HG03558 (cell line): Measurements from ENCODE around the gene CLEC18A.

Experiments used
- ATAC-seq: cut with Tn5 transposase; IDR thresholded peaks from one replicate; pipeline ENCODE4 v1.9.1; 2021; ENCODE audit warnings: moderate number of reproducible peaks; ENCODE audit not compliant: unreplicated experiment; ENCODE audit errors: extremely low read depth

The CLEC18A gene

DNA sequence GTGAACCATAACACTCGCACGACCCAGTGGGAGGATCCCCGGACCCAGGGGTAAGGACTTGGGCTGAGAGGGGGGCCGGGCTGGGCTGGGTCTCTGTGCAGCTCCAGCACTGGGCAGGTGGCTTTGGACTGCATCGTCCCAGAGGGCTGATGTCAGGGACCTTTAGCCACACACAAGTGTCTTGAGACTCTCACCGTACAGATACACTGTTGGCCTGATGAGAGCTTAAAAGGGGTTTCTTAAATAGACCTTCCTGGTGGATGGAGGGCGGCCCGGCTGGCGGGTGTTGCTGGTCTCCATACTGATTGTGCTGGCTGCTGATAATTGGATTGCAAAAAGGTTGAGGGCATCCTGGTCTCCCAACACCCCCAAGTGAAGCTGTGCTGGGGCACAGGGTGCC is 21.7 kb upstream of the CLEC18A start:
- ATAC-seq: no peak

DNA sequence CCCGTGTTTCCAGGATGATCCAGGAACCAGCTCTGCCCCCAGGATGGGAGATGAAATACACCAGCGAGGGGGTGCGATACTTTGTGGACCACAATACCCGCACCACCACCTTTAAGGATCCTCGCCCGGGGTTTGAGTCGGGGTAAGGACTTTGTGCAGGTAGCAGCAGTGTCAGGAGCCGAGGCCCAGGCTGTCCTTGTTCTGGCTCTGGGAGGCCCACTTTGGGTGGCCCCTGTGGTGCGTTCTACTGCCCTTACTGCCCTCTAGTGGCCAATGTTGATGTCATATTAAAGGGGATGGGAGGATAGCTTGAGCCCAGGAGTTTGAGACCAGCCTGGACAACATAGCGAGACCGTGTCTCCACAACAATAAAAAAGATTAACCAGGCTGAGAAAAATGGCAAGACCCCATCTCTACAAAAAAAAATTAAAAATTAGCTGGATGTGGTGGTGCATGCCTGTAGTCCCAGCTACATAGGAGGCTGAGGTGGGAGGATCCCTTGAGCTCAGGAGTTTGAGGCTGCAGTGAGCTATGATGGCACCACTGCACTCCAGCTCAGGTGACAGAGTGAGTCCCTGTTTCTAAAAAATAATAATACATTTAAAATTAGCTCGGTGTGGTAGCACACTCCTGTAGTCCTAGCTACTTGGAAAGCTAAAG is 20.9 kb upstream of the CLEC18A start:
- no peak for ATAC-seq

DNA sequence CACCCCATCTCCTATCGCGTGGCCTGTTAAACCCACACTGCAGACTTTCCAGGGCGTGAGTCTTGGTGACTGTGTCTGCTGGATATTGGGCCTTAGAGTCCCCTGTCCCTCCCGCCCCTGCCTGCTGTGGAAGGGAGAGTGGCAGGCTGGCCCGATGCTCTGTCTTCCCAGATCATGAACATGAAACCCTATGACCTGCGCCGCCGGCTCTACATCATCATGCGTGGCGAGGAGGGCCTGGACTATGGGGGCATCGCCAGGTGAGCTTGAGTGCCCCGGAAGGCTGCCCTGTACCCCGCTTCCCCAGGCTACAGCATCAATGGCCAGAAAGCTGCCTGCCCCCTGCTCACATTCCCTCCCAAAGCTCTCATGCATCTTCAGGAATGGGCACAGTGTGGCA is 19.5 kb upstream of the CLEC18A start:
- ATAC-seq: no peak

DNA sequence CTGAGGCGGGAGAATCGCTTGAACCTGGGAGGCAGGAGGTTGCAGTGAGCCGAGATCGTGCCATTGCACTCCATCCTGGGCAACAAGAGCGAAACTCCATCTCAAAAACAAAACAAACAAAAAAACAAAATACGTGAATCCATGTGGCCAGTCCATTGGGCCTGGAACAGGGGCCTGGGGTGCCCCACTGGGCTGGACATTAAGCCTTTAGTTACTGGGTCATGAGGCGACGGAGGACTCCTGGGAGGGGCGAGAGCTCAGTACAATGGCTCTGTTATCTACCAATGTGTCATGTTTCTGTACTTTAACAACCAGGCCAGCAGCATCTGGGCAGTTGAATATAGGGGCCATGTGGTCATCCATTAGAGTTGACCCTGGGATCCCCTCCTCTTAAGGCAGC is 18.9 kb upstream of the CLEC18A start:
- no peak for ATAC-seq

DNA sequence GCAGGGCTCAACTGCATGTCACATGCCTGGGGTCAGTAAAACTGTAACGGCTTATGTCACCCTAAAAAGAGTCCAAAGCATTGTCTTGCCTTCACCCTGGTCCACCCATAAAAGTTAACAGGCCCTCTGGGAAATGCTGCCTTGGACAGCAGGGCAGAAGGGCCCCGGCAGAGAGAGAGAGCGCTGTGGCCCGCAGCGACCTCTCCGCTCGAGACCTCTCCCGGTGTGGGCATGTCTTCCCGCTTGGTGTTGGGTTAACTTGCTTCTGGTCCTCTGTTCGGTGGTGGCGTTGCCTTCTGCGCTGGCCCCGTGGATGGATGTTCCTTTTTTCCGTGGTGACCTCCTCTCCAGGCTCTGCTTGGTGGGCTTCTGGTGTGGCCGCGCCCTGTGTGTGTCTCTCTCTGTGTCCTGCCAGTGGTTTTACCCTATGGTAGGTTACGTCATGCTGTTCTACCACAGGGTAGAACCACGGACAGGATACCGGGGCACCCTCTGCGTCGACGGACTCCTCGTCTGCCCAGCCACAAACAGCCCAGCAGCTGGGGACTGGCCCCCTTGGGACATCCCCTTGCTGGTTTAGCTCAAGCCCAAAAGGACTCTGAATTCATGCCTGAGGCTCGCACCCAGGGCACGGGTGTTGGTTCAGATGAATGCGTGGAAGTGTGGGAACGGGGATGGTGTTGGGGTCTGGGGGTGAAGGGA is 18.3 kb upstream of the CLEC18A start:
- ATAC-seq: no peak

DNA sequence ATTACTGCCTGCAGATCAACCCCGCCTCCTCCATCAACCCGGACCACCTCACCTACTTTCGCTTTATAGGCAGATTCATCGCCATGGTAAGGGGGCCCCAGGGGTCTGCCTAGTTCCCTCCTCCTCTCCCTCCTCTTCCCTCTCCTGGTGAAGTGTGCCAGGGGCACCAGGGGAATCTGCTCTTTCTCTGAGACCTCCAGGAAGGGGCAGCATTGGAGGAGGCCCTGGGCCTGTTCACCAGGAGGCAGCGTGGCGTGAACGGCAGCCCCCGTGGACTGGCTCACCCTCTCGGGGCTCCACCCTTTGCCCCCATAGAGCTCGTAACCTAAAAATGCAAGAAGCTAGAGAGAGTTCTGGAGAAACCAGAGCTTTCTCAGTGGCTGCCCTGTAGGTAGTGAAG is 17.1 kb upstream of the CLEC18A start:
- ATAC-seq: no peak

DNA sequence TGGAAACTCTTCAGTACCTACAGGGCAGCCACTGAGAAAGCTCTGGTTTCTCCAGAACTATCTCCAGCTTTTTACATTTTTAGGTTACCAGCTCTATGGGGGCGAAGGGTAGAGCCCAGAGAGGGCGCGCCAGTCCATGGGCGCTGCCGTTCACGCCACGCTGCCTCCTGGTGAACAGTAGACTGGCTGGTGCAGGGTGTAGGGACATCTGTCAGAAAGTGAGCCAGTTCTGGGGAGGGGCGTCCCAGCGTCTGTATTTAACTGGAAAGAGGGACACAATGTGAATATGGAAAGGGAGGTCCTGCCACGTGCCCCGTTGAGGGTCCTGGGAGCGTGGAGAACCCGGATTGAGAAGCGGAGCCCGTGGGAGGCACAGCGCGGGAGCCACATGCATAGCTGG is 16.4 kb upstream of the CLEC18A start:
- no peak for ATAC-seq

DNA sequence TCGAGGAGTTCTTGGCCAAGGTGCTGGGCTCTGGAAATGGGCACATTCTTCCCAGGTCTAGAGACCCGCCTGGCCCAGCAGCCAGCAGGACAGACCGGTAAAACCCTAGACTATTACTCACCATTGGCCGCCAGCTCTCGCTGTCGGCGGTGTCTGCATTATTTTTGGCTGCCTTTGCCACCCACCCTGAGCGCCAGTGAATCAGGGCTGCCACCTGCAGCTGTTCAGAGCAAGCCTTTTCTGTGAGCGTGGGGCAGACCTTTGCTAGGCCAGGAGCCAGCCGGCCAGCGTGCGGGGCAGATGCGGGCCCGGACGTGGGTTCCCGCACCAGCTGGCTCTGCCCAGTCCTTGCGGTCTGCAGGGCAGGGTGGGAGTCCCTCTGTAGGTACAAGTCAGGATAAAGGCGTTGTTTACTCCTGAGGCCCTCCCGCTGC is 15.8 kb upstream of the CLEC18A start:
- no peak for ATAC-seq

DNA sequence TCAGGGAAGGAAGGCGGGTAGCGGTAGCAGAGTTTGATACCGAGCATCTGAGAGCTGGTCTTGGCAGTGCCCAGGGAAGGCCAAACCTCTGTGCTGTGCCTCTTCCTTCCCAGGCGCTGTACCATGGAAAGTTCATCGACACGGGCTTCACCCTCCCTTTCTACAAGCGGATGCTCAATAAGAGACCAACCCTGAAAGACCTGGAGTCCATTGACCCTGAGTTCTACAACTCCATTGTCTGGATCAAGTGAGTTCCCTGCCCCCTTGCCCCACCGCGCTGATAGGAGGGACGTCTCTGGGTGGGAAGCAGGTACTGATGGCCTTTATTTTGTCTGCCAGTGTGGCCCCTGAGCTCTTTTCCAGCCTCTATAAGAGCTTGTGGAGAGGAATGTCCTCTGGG is 15.4 kb upstream of the CLEC18A start:
- no peak for ATAC-seq

DNA sequence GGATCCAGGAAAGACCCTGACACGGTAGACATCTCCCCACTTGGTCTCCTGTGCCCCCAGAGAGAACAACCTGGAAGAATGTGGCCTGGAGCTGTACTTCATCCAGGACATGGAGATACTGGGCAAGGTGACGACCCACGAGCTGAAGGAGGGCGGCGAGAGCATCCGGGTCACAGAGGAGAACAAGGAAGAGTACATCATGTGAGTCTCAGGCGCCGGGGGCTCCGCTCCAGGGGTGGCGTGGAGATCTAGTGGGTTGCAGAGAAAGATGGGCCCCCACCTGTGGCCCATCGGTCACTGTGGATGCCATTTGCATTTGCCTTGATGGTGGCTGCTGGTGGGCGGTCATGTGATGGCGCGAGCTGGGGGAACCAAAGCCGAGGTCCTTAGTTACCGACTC is 14.9 kb upstream of the CLEC18A start:
- ATAC-seq: no peak

DNA sequence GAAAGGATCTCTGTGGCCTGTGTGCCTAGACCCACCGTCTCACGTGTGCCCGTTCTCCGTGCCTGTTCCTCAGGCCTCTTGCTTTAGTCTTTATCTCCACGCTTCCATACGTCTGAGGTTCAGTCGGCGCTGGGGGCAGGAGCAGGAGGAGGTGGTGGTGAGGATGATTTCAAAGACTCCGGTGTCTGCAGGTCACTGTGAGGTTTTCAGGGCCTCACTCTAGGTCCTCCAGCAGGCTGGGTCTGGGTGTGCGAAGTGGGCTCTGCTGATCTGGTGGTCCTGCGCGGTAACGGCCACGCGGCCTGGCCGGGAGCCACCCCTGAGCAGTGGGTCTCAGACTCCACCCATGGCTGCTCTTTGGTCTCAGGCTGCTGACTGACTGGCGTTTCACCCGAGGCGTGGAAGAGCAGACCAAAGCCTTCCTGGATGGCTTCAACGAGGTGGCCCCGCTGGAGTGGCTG is 14.4 kb upstream of the CLEC18A start:
- ATAC-seq: no peak

DNA sequence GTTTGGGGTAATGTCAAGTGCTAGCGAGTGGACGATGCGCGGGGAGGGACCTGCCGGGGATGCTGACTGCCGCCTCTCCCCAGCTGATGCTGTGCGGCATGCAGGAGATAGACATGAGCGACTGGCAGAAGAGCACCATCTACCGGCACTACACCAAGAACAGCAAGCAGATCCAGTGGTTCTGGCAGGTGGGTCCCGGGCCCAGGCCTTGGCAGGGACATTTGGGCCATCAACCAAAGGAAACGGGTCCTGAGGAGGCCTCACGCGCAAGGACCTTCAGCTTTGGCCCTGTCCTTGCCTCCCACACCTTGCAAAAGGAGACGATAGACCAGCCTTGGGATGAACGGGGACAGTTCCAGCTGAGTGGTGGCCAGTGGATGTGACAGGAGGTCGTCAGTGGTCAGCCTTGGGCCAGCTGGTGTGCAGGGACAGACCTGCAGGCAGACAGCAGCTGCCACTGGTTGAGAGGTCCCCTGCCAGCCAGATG is 13.6 kb upstream of the CLEC18A start:
- ATAC-seq: no peak

DNA sequence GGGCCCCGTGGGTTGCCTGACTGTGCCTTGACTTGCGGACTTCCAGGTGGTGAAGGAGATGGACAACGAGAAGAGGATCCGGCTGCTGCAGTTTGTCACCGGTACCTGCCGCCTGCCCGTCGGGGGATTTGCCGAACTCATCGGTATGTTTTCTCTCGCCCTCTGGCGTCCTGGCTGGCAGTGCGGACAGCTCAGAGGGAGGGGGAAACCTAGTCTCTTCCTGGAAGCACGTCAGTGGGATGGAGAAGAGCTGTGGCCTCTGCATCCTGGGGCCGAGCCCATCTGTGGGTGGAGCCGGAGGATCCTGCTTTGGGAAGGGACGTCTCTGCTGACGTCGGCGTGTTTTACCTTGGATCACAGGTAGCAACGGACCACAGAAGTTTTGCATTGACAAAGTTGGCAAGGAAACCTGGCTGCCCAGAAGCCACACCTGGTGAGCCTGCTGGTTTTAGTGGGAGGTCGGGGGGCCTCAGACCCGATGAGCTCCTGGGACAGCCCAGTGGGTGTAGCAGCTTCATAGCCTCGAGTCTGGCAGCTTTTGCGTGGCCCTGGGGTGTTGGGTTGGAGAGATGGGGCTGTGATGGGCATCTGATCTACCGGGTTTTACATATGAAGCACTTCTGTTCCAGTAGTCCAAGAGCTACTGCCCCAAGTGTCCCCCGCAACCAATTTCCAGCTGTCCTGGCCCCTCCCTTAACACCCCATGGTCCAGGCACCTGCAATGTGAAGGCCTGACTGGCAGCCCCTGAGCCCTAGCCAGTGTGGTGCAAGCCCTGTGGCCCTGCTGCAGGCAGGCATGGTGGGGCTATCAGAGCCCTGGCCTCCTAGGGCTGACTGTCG is 11.9 kb upstream of the CLEC18A start:
- no peak for ATAC-seq

DNA sequence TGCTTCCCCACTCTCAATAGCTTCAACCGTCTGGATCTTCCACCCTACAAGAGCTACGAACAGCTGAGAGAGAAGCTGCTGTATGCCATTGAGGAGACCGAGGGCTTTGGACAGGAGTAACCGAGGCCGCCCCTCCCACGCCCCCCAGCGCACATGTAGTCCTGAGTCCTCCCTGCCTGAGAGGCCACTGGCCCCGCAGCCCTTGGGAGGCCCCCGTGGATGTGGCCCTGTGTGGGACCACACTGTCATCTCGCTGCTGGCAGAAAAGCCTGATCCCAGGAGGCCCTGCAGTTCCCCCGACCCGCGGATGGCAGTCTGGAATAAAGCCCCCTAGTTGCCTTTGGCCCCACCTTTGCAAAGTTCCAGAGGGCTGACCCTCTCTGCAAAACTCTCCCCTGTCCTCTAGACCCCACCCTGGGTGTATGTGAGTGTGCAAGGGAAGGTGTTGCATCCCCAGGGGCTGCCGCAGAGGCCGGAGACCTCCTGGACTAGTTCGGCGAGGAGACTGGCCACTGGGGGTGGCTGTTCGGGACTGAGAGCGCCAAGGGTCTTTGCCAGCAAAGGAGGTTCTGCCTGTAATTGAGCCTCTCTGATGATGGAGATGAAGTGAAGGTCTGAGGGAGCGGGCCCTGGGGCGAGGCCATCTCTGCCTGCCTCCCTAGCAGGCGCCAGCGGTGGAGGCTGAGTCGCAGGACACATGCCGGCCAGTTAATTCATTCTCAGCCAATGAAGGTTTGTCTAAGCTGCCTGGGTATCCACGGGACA is 11.1 kb upstream of the CLEC18A start:
- ATAC-seq: no peak

DNA sequence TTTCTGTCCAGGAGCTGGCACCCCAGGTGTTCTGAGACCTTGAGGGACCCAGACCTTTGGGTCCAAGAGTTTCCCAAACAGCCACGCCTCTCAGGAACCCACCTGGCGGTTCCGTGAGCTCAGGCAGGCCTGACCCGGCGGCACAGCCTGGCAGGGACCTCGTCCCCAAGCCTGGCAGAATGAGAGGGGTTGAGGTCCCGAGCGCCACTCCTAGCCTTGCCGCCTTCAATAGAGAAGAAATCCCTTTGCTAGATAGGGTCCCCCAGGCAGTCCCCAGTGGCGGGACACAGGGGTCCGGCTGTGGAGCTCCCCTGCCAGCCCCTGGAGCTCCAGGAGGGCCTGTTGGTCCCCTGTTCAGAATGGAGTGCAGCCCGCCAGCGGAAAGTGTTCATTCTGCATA is 10.5 kb upstream of the CLEC18A start:
- no peak for ATAC-seq

DNA sequence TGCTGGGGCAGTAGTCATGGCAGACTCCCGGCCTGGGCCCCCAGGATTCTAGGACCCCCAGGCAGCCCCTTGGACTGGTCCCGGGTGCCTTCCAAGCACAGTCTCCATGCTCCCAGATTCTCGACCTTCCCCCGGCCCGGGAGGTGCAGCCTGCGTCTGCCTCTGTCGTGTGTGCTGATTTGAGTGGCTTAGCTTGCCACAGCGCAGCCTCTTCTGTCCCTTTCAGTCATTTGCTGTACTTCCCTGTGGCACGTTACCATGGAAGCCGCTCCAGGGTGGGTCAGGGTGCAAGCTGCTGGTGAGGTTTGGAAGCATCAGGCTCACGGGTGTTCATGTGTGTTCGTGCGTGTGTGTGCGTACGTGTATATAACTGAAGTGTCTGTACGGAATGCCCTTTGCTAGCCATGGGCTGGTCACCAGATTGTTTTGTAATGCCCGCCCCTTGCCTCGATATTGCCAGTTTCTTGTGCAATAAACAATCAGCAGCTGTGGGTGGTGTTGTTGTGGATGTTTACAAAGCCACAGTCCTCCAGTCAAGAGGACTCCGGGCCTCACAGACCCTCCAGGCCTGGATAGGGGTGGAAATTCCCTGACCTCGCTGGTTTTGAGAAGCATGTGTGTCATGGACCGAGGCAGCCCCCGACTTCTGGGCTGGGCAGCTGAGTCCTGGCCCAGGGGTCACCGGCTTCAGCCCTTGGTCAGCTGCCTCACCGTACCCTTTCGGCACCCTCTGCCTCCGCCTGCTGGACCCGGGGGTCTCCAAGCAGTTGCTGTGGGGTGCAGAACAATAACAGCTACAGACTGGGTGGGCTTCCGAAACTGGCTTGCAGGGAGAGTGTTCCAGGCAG is 9.7 kb upstream of the CLEC18A start:
- no peak for ATAC-seq

DNA sequence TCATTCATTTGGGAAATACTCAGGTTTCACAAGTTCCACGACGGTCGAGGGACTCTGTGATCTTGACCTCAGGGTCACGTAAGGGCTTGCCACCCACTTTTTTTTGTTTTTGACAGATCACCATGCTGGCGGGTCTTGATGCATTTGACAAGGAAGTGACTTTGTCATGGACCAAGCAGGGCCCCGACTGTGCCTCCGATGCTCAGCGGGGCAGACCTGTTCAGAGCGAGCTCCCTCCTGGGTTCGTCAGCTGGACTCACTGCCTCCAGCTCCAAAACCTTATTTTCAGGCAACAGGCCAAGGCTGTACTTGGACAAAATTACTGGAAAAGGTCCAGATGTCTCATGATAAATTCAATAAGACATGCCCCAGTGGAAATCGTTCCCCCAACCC is 9.0 kb upstream of the CLEC18A start:
- ATAC-seq: no peak

DNA sequence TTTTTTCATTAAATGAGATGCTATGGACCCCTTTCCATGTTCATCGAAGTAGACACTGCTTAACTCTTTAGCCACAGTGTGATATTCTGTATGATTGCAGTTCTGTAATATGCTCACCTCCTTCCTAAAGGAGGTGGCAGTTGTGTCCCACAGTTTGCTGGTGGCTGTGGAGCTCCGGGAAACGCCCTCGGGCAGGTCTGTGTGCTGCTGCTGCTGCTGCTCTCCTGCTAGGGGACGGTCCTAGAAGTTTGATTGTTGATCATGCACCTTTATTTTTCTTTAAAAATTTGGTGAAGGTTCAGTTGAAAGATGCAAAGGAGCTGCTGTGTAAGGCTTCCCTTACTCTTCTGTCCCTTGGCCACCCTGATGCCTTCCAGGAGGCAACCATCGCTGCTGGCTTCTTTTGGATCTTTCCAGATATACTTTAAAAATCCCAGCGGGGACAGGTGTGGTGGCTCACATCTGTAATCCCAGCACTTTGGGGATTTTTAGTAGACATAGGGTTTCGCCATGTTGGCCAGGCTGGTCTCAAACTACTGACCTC is 8.4 kb upstream of the CLEC18A start:
- ATAC-seq: no peak
